ENCODE measurements around the gene YEATS2.

GRCh38 chr3:183844606-183845005 lies 147.0 kb downstream of the YEATS2 start:
- no peak for TF ChIP-seq CTCF (conservative IDR thresholded peaks at IDR 0.05; ENCODE audit: low read depth in 2 of 2)
- TF ChIP-seq ETS1 (IDR thresholded peaks at IDR 0.05): no peak
- TF ChIP-seq EZH2 (IDR thresholded peaks at IDR 0.05; ENCODE audit: low read depth, unreplicated experiment): no peak
- no peak for TF ChIP-seq REST (IDR thresholded peaks at IDR 0.05; ENCODE audit: unreplicated experiment)
- no peak for TF ChIP-seq NANOG (IDR thresholded peaks at IDR 0.05; ENCODE audit: borderline replicate concordance)

Measured in GM23338 (cell line).